ENCODE data around the gene QSOX2. TPM values are rescaled to one million over a fixed set of nuclear protein-coding genes. Genes with fewer than 3 reads are reported as not detected.

QSOX2 gene
- total RNA-seq, 1 experiment from 2014 or later = 34.6 TPM

DNA sequence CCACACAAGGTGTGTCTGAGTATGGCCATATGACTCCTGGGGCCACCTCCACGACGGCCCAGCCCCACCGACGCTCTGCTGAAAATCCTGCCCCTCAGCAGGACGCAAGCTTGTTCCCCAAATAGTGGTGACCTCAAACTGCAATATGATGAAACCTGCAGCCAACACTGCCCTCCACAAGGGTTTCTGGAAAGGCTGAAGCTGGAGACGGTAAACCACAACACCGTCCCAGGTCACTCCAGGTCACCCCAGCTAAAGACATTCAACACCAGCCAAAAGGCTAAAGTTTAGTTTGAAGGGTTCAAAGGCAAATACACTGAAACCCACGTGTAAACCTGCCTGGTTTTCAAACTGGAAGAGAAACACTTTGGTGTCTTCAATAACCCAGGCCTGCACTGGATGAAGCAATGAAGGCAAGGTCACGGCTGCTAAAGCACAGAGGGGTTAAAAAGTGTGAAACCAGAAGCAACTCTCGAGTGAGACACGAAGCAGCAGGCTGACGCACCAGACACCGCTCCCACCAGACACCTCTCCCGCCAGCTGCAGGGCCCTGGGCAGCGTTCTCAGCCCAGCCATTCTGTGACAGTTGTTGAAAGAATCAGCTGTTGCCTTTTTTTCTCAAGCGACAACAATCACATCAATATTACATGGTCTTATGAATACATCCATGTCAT, 38.9 kb downstream of the QSOX2 start:
- Histone ChIP-seq H2AFZ (ENCODE audit: low read depth, low read length, poor library complexity, severe bottlenecking) (no peak overlapping the region), H3K4me2 (ENCODE audit: low read length) (no peak overlapping the region), H3K27ac (ENCODE audit: low read depth, low read length) (no peak overlapping the region), H3K9ac (ENCODE audit: low read length) (no peak overlapping the region), H4K20me1 (ENCODE audit: insufficient read depth) (no peaks in the 10 kb centered on the region), H3K27me3 (ENCODE audit: insufficient read depth, low read length) (no peaks in the 10 kb centered on the region), H3K4me1 (ENCODE audit: control insufficient read depth in 1 of 2, insufficient read depth in 2 of 2, low read length in 2 of 2) (no peaks in the 10 kb centered on the region), H3K9me3 (ENCODE audit: control insufficient read depth in 1 of 2, insufficient read depth in 1 of 2, low read depth in 1 of 2, low read length in 2 of 2) (no peaks in the 10 kb centered on the region), H3K36me3 (ENCODE audit: control insufficient read depth in 1 of 2, insufficient read depth in 2 of 2, low read length in 2 of 2) (peaks cover 13 to 16% of the 10 kb centered on the region in 2 experiments; a peak in 3 of 4 replicates), H3K4me3 (replicated peaks in 1 of 2; ENCODE audit: low read depth in 1 of 2, low read length in 2 of 2) (no peak overlapping the region), H3K79me2 (ENCODE audit: insufficient read depth, low read length) (no peaks in the 10 kb centered on the region), H3K9me2 (ENCODE audit: insufficient read depth) (no peaks in the 10 kb centered on the region)
- TF ChIP-seq CEBPB (IDR thresholded peaks at IDR 0.05; ENCODE audit: low read depth) (no peak), EZH2phosphoT487 (IDR thresholded peaks at IDR 0.05; ENCODE audit: borderline replicate concordance) (no peak), POLR2AphosphoS5 (IDR thresholded peaks at IDR 0.05; ENCODE audit: low read depth, low read length) (no peak), SP1 (IDR thresholded peaks at IDR 0.05; ENCODE audit: low read depth) (no peak), RAD21 (IDR thresholded peaks at IDR 0.05; ENCODE audit: low read depth) (no peak), EZH2 (IDR thresholded peaks at IDR 0.05) (no peak), ZNF274 (IDR thresholded peaks at IDR 0.05; ENCODE audit: low read depth, low read length) (no peak), CBX3 (IDR thresholded peaks at IDR 0.05; ENCODE audit: low read depth) (no peak), YY1 (IDR thresholded peaks at IDR 0.05; ENCODE audit: extremely low read depth, insufficient replicate concordance, low read depth, low read length) (no peak), EGR1 (IDR thresholded peaks at IDR 0.05; ENCODE audit: low read depth) (no peak), SRF (IDR thresholded peaks at IDR 0.05; ENCODE audit: low read depth) (no peak), JUND (IDR thresholded peaks at IDR 0.05) (no peak), ZFX (IDR thresholded peaks at IDR 0.05) (no peak), FOSL1 (IDR thresholded peaks at IDR 0.05; ENCODE audit: low read depth) (no peak)
- TF ChIP-seq, protein P1, sequence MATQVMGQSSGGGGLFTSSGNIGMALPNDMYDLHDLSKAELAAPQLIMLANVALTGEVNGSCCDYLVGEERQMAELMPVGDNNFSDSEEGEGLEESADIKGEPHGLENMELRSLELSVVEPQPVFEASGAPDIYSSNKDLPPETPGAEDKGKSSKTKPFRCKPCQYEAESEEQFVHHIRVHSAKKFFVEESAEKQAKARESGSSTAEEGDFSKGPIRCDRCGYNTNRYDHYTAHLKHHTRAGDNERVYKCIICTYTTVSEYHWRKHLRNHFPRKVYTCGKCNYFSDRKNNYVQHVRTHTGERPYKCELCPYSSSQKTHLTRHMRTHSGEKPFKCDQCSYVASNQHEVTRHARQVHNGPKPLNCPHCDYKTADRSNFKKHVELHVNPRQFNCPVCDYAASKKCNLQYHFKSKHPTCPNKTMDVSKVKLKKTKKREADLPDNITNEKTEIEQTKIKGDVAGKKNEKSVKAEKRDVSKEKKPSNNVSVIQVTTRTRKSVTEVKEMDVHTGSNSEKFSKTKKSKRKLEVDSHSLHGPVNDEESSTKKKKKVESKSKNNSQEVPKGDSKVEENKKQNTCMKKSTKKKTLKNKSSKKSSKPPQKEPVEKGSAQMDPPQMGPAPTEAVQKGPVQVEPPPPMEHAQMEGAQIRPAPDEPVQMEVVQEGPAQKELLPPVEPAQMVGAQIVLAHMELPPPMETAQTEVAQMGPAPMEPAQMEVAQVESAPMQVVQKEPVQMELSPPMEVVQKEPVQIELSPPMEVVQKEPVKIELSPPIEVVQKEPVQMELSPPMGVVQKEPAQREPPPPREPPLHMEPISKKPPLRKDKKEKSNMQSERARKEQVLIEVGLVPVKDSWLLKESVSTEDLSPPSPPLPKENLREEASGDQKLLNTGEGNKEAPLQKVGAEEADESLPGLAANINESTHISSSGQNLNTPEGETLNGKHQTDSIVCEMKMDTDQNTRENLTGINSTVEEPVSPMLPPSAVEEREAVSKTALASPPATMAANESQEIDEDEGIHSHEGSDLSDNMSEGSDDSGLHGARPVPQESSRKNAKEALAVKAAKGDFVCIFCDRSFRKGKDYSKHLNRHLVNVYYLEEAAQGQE (IDR thresholded peaks at IDR 0.05; ENCODE audit: low read depth) = no peak
- TF ChIP-seq, protein P2, sequence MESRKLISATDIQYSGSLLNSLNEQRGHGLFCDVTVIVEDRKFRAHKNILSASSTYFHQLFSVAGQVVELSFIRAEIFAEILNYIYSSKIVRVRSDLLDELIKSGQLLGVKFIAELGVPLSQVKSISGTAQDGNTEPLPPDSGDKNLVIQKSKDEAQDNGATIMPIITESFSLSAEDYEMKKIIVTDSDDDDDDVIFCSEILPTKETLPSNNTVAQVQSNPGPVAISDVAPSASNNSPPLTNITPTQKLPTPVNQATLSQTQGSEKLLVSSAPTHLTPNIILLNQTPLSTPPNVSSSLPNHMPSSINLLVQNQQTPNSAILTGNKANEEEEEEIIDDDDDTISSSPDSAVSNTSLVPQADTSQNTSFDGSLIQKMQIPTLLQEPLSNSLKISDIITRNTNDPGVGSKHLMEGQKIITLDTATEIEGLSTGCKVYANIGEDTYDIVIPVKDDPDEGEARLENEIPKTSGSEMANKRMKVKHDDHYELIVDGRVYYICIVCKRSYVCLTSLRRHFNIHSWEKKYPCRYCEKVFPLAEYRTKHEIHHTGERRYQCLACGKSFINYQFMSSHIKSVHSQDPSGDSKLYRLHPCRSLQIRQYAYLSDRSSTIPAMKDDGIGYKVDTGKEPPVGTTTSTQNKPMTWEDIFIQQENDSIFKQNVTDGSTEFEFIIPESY (IDR thresholded peaks at IDR 0.05; ENCODE audit: extremely low read depth, insufficient replicate concordance, low read length) = no peak
- RAD21 ChIA-PET (ENCODE audit: low non-redundant PET in 1 of 2, low total read pairs in 2 of 2, uncharacterized antibody in 2 of 2, unreplicated experiment in 2 of 2) = no interaction called here
- no peak for ATAC-seq
- BruUV-seq (replicated peaks) = TSS peak; percentile 35
- intact Hi-C loops (cut with micrococcal nuclease) = no loop called here
- POLR2A ChIA-PET = no interaction called here
- no peak for DNase-seq (ENCODE audit: low read depth, low spot score)
- CTCF ChIA-PET = no interaction called here
